Osteocyte (in vitro differentiated cells): ENCODE measurements around the gene S100Z. TPM values are rescaled to one million over a fixed set of nuclear protein-coding genes. Genes with fewer than 3 reads are reported as not detected.

ENCODE experiments used
- DNase-seq: peaks from one replicate; pipeline ENCODE4 v3.0.0; 2021; ENCODE audit warnings: mixed read lengths; ENCODE audit not compliant: unreplicated experiment; ENCODE audit errors: extremely low spot score
- H3K27ac Mint-ChIP-seq: one replicate; pipeline ENCODE4 v1.8.0; 2021; ENCODE audit warnings: mild to moderate bottlenecking, mixed read lengths; ENCODE audit not compliant: unreplicated experiment
- H3K27me3 Mint-ChIP-seq: one replicate; pipeline ENCODE4 v1.8.0; 2021; ENCODE audit warnings: mixed read lengths; ENCODE audit not compliant: unreplicated experiment
- H3K36me3 Mint-ChIP-seq: one replicate; pipeline ENCODE4 v1.8.0; 2021; ENCODE audit warnings: mixed read lengths; ENCODE audit not compliant: unreplicated experiment
- H3K4me1 Mint-ChIP-seq: one replicate; pipeline ENCODE4 v1.8.0; 2021; ENCODE audit warnings: mixed read lengths; ENCODE audit not compliant: unreplicated experiment
- H3K4me3 Mint-ChIP-seq: one replicate; pipeline ENCODE4 v1.8.0; 2021; ENCODE audit warnings: mild to moderate bottlenecking, moderate library complexity, mixed read lengths; ENCODE audit not compliant: unreplicated experiment
- H3K9me3 Mint-ChIP-seq: one replicate; pipeline ENCODE4 v1.8.0; 2021; ENCODE audit warnings: mixed read lengths; ENCODE audit not compliant: unreplicated experiment
- total RNA-seq: library from RNA; stranded (reverse); gene quantifications from 2 replicates; pipeline ENCODE4 v1.2.1, GENCODE V29; 2021
- TF ChIP-seq, protein P1 (sequence below): fragments of 200-600 bp; sonication (generic); IDR thresholded peaks from 2 replicates; pipeline ENCODE4 v1.5.0; 2021; ENCODE audit warnings: antibody characterized with exemption, mild to moderate bottlenecking, moderate library complexity

S100Z gene
- total RNA-seq, 1 donor from 2014 or later = not detected

DNA sequence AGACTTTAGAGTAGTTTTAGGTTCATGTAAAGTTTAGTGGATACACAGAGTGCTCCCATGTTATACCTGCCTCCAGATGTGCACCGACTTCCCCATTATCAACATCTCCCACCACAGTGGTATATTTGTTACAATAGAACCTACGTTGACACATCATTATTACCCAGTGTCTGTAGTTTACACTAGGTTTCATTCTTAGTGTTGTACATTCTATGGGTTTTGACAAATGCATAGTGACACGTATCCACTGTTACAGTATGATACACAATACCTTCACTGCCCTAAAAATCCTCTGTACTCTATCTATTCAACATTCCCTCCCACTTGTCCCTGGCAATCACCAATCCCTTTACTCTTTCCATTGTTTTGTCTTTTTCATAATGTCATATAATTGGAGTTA is 68.7 kb downstream of the S100Z start:
- Mint-ChIP-seq H3K9me3 (peaks cover 4% of the 10 kb centered on the region), H3K36me3 (no peaks in the 10 kb centered on the region), H3K27ac (no peak overlapping the region), H3K4me3 (no peak overlapping the region), H3K4me1 (no peaks in the 10 kb centered on the region), H3K27me3 (peaks cover 8% of the 10 kb centered on the region)
- no peak for DNase-seq
- TF ChIP-seq, protein P1, sequence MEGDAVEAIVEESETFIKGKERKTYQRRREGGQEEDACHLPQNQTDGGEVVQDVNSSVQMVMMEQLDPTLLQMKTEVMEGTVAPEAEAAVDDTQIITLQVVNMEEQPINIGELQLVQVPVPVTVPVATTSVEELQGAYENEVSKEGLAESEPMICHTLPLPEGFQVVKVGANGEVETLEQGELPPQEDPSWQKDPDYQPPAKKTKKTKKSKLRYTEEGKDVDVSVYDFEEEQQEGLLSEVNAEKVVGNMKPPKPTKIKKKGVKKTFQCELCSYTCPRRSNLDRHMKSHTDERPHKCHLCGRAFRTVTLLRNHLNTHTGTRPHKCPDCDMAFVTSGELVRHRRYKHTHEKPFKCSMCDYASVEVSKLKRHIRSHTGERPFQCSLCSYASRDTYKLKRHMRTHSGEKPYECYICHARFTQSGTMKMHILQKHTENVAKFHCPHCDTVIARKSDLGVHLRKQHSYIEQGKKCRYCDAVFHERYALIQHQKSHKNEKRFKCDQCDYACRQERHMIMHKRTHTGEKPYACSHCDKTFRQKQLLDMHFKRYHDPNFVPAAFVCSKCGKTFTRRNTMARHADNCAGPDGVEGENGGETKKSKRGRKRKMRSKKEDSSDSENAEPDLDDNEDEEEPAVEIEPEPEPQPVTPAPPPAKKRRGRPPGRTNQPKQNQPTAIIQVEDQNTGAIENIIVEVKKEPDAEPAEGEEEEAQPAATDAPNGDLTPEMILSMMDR = no peak

DNA sequence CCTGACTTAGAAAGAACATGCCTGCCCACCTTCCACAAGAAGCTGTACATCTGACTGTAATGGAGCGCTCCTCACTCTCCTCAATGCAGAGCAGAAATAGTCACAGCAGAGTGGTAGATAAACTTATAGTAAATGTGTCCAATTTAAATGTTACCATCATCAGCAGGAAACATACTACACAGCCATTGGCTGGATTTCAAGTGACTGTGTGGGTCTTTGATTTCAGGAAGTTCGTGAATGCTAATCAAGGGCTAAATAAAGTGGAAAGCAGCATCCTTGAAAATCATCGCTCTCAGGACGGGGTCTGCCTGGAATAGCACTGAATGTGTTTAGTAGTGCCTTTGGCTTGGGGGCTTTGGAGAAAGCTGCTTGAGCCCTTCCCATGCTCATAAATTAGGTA is 70.7 kb downstream of the S100Z start:
- no peak overlapping the region for H3K27ac Mint-ChIP-seq
- TF ChIP-seq, protein P1 = no peak
- H3K27me3 Mint-ChIP-seq = peaks cover 8% of the 10 kb centered on the region
- H3K9me3 Mint-ChIP-seq = no peaks in the 10 kb centered on the region
- no peaks in the 10 kb centered on the region for H3K4me1 Mint-ChIP-seq
- no peak overlapping the region for H3K4me3 Mint-ChIP-seq
- no peaks in the 10 kb centered on the region for H3K36me3 Mint-ChIP-seq
- no peak for DNase-seq

DNA sequence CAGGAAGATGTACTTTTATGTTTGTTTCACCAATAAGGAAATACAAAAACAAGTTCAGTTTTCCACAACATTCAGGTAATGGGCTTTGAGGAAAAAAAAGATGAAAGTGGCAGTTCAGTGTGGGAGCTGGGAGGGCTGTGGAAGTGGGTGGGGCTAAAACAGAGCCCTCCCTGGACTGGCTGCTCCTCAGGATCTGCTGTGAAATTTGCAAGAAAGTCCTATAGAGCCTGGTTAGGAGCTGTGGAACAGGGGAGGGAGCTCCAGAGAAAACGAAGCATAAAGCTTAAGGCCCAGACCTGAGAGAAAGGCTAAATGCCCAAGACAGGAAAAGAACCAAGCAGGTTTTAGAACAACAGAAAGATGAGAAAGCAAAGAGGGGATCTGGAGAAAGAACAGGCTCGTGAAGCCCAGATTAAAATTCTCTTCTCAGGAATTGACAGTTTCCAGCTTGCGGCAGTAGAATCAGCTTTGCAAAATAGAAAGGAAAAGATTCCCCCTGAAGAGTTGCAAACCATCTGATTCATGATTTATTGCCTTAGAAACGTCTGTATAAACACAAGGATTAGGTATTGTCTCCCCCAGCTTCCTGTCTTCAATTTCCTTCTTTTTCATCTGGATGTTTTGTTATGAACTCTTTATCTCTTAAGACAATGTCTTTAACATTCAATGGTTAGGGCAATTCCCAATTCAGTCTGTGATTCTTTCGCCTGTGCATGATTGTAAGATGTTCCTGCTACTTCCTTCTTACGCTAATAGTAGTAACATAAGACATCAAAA is 76.7 kb downstream of the S100Z start:
- H3K27ac Mint-ChIP-seq = no peak overlapping the region
- no peak for DNase-seq
- no peak overlapping the region for H3K4me3 Mint-ChIP-seq
- H3K36me3 Mint-ChIP-seq = no peaks in the 10 kb centered on the region
- H3K27me3 Mint-ChIP-seq = peaks cover 15% of the 10 kb centered on the region
- H3K4me1 Mint-ChIP-seq = peaks cover 3% of the 10 kb centered on the region
- H3K9me3 Mint-ChIP-seq = no peaks in the 10 kb centered on the region
- TF ChIP-seq, protein P1 = no peak

DNA sequence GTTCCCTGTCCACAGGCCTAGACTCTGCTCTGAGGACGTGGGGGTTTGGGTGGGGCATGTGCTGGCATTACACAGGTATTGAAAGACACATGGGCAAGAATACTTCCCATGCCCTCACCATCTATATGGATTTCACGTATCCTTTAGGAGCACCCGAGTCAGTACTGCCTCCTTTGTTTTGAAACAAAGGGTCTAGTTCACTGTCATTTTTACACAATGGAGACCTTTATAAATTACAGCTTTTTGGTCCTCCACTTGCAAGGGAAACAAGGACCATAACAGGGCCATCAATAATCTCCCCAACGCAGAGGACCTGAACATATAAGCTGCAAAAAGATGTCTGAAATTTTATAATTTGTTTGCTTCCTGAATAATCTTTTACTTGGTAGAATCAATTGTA is 78.1 kb downstream of the S100Z start:
- H3K36me3 Mint-ChIP-seq = no peaks in the 10 kb centered on the region
- H3K27me3 Mint-ChIP-seq = peaks cover 17% of the 10 kb centered on the region
- no peak overlapping the region for H3K4me3 Mint-ChIP-seq
- H3K4me1 Mint-ChIP-seq = peaks cover 3% of the 10 kb centered on the region
- no peaks in the 10 kb centered on the region for H3K9me3 Mint-ChIP-seq
- H3K27ac Mint-ChIP-seq = no peak overlapping the region
- DNase-seq = no peak
- TF ChIP-seq, protein P1 = no peak

DNA sequence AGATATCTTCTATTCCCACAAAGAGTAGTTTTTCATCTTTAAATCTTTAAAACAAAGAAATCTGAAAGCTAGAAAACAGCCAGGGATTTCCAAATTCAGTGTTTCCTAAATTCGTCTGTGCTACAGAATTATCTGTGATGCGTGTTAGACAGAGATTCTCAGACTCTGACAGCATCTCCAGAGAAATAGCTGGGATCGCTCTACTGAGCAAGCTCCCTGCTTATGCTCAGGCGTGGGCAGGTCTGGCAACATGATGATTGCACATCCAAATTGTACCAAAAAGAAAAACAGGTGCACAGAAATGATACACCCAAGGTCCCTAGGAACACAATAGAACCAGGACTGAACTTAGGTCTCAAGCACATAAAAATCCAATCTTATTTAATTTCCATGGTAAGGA is 80.3 kb downstream of the S100Z start:
- Mint-ChIP-seq H3K4me1 (peaks cover 3% of the 10 kb centered on the region), H3K9me3 (peaks cover 7% of the 10 kb centered on the region), H3K27ac (no peak overlapping the region), H3K4me3 (no peak overlapping the region), H3K27me3 (peaks cover 17% of the 10 kb centered on the region), H3K36me3 (no peaks in the 10 kb centered on the region)
- no peak for DNase-seq
- TF ChIP-seq, protein P1 = no peak
